NCI-H2029 treated with DMSO at 0.1 percent for 48 hours (cell line): ENCODE results near the gene NAXD.
"Not testable (repeated sequence)": the region's sequence is repeated elsewhere in the genome, so short reads cannot be mapped to it uniquely, and the experiment has no call there.

Experiments used
- DNase-seq: peaks from one replicate; lab custom pipeline; 2025; lab: John Stamatoyannopoulos, UW

The NAXD gene

GRCh38 chr13:110628952-110629701 is 13.8 kb downstream of the NAXD start:
- DNase-seq = no peak

GRCh38 chr13:110629735-110630134 is 14.4 kb downstream of the NAXD start:
- DNase-seq = peak; percentile 20

- no peak for DNase-seq
Observed at GRCh38 chr13:110630566-110631119, 15.3 kb downstream of the NAXD start.

GRCh38 chr13:110632255-110632654 is 16.9 kb downstream of the NAXD start:
- DNase-seq = not testable (repeated sequence)

- DNase-seq = no peak
Observed at GRCh38 chr13:110633776-110634175, 18.4 kb downstream of the NAXD start.

- no peak for DNase-seq
Observed at GRCh38 chr13:110634558-110634957, 19.2 kb downstream of the NAXD start.

- no peak for DNase-seq
Observed at GRCh38 chr13:110635405-110636002, 20.2 kb downstream of the NAXD start.

- no peak for DNase-seq
Observed at GRCh38 chr13:110636053-110636475, 20.7 kb downstream of the NAXD start.

- no peak for DNase-seq
Observed at GRCh38 chr13:110636701-110637201, 21.4 kb downstream of the NAXD start.

GRCh38 chr13:110637275-110637674 is 21.9 kb downstream of the NAXD start:
- DNase-seq = no peak

- no peak for DNase-seq
Observed at GRCh38 chr13:110637747-110638146, 22.4 kb downstream of the NAXD start.

GRCh38 chr13:110638257-110638656 is 22.9 kb downstream of the NAXD start:
- no peak for DNase-seq

- no peak for DNase-seq
Observed at GRCh38 chr13:110638814-110639806, 23.8 kb downstream of the NAXD start.

GRCh38 chr13:110639935-110640334 is 24.6 kb downstream of the NAXD start:
- no peak for DNase-seq

GRCh38 chr13:110640591-110641029 is 25.3 kb downstream of the NAXD start:
- DNase-seq = no peak

GRCh38 chr13:110641055-110642015 is 26.0 kb downstream of the NAXD start:
- DNase-seq = peak; percentile 30

- DNase-seq = no peak
Observed at GRCh38 chr13:110642291-110642981, 27.1 kb downstream of the NAXD start.

GRCh38 chr13:110643324-110643723 is 28.0 kb downstream of the NAXD start:
- DNase-seq = no peak

- DNase-seq = no peak
Observed at GRCh38 chr13:110643768-110644421, 28.6 kb downstream of the NAXD start.
